HL-60 (cell line): ENCODE results near the gene ACTL10.

Experiments used
- CTCF ChIP-seq: IDR thresholded peaks from one replicate; pipeline ENCODE4 v1.5.1; 2011; ENCODE audit warnings: low read length, control low read depth, inconsistent platforms; ENCODE audit not compliant: insufficient read depth
- GABPA ChIP-seq: IDR thresholded peaks from 2 replicates; pipeline ENCODE4 v1.6.1; 2012; ENCODE audit warnings: low read depth
- POLR2AphosphoS5 ChIP-seq: IDR thresholded peaks from 2 replicates; pipeline ENCODE4 v1.6.1; 2012; ENCODE audit warnings: low read depth
- TF ChIP-seq, protein P1 (sequence below): IDR thresholded peaks from 2 replicates; pipeline ENCODE4 v1.6.1; 2012; ENCODE audit warnings: low read depth; ENCODE audit not compliant: insufficient replicate concordance

DNA sequence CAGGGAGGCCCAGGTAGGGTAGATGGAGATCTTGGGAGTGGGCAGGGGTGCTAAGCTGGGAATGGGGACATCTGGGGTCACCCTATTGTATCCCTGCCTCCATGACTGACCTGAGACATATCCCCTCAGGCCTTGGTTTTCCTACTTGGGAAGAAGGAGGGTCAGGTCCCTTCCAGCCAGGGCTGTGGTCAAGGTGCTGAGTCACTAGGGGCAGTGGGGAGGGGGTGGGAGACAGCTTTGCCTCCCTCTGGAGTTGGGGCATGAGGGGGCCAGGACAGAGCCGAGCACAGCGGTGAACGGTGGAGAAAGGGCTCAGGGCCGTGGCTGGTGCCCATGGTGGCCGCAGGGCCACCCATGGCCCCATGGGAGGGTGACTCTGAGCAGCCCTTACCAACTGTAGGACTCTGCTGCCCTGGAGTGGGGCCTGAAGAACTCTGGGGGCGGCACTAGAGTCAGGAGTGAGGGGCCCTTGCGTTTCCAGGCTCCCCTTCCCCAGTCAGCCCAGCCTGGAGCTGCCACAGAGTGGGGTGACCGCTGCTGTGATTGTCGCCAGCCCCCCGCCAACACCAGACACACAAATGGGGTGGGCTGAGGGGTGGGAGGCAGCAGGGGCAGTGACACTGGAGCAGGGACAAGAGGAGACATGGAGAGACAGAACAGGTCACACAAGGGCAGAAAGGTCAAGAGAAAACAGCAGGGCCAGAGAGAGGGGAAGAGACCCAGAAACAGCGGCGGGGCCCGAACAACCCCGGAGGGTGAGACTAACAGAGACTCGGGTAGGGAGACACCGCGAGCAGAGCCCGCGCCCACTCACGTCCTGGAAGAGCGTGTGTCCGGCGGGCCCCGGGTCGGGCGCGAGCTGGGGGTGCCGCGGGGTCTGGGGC lies 6.9 kb downstream of the ACTL10 start:
- TF ChIP-seq CTCF (no peak), GABPA (no peak), POLR2AphosphoS5 (no peak)
- TF ChIP-seq, protein P1, sequence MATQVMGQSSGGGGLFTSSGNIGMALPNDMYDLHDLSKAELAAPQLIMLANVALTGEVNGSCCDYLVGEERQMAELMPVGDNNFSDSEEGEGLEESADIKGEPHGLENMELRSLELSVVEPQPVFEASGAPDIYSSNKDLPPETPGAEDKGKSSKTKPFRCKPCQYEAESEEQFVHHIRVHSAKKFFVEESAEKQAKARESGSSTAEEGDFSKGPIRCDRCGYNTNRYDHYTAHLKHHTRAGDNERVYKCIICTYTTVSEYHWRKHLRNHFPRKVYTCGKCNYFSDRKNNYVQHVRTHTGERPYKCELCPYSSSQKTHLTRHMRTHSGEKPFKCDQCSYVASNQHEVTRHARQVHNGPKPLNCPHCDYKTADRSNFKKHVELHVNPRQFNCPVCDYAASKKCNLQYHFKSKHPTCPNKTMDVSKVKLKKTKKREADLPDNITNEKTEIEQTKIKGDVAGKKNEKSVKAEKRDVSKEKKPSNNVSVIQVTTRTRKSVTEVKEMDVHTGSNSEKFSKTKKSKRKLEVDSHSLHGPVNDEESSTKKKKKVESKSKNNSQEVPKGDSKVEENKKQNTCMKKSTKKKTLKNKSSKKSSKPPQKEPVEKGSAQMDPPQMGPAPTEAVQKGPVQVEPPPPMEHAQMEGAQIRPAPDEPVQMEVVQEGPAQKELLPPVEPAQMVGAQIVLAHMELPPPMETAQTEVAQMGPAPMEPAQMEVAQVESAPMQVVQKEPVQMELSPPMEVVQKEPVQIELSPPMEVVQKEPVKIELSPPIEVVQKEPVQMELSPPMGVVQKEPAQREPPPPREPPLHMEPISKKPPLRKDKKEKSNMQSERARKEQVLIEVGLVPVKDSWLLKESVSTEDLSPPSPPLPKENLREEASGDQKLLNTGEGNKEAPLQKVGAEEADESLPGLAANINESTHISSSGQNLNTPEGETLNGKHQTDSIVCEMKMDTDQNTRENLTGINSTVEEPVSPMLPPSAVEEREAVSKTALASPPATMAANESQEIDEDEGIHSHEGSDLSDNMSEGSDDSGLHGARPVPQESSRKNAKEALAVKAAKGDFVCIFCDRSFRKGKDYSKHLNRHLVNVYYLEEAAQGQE: no peak
